ENCODE results near the gene ZSWIM1. TPM values are rescaled to one million over a fixed set of nuclear protein-coding genes. Genes with fewer than 3 reads are reported as not detected.
A peak's percentile ranks its signal among the peaks of the same experiment; 100 is the strongest.

The ZSWIM1 gene
- total RNA-seq, 2 donors from 2014 or later: 9.8 to 13.8 TPM

DNA sequence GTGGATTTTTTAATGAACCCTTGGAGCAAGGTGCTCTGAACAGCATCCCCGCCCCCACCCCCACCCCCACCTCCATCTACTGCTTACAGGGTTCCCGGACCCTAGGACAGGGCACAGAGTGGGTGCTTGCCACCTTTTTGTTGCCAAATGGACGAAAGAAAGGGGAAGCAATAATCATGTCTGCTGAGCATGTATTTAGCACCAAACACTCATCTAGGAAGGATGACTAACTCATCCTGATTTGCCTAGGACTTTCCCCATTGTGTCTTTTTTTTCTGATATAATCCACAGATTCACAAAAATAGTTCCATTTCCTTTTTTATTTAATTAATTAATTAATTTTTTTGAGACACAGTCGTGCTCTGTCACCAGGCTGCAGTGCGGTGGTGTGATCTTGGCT lies 32.1 kb downstream of the ZSWIM1 start:
- no peak for DNase-seq (ENCODE audit: low spot score)
- Histone ChIP-seq H3K27me3 (no peaks in the 10 kb centered on the region), H3K4me1 (peaks cover 0 to 33% of the 10 kb centered on the region in 2 donors), H3K27ac (peak overlapping the region; percentile 25 to 82), H3K36me3 (no peaks in the 10 kb centered on the region), H3K9me3 (no peaks in the 10 kb centered on the region), H3K4me3 (no peak overlapping the region)
- TF ChIP-seq, protein P1, sequence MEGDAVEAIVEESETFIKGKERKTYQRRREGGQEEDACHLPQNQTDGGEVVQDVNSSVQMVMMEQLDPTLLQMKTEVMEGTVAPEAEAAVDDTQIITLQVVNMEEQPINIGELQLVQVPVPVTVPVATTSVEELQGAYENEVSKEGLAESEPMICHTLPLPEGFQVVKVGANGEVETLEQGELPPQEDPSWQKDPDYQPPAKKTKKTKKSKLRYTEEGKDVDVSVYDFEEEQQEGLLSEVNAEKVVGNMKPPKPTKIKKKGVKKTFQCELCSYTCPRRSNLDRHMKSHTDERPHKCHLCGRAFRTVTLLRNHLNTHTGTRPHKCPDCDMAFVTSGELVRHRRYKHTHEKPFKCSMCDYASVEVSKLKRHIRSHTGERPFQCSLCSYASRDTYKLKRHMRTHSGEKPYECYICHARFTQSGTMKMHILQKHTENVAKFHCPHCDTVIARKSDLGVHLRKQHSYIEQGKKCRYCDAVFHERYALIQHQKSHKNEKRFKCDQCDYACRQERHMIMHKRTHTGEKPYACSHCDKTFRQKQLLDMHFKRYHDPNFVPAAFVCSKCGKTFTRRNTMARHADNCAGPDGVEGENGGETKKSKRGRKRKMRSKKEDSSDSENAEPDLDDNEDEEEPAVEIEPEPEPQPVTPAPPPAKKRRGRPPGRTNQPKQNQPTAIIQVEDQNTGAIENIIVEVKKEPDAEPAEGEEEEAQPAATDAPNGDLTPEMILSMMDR (IDR thresholded peaks at IDR 0.05): no peak

DNA sequence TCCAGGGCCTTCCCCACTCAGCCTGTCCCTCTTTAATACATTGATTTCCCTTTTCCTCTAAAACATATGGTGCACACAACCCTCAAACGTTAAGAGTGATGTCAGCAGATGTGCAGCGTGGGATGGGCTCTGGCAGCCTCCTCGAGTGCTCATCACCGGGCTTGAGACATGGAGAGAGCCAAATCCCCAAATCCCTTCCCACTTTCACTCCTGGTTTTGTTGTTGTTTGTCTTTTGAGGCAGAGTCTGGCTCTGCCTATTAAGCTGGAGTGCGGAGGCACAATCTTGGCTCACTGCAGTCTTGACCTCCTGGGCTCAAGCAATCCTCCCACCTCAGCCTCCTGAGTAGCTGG lies 36.7 kb downstream of the ZSWIM1 start:
- Histone ChIP-seq H3K4me1 (peaks cover 0 to 49% of the 10 kb centered on the region in 2 donors), H3K9me3 (no peaks in the 10 kb centered on the region), H3K36me3 (no peaks in the 10 kb centered on the region), H3K27ac (peak overlapping the region; percentile 73), H3K27me3 (no peaks in the 10 kb centered on the region), H3K4me3 (no peak overlapping the region)
- no peak for DNase-seq (ENCODE audit: low spot score)
- TF ChIP-seq, protein P1 (IDR thresholded peaks at IDR 0.05): no peak

DNA sequence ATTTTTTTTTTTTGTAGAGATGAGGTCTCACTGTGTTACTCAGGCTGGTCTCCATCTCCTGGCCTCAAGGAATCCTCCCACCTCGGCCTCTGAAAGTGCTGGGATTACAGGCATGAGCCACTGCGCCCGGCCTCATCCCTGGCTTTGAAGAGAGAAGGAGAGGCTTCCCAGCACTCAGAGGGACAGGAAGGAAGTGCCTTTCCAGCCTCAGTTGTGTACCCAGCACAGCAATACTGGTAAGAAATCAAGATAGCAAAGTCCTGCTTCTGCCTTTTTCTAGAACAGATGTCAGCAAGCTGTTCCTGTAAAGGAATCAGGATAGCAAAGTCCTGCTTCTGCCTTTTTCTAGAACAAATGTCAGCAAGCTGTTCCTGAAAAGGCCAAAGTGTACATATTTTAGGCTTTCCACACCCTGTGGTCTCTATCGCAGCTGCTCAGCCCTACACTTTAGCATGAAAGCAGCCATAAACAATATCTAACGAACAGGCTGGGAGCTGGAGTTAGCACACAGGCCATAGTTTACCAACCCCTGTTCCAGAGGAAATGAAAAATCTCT lies 37.2 kb downstream of the ZSWIM1 start:
- TF ChIP-seq, protein P1 (IDR thresholded peaks at IDR 0.05): no peak
- H3K27ac ChIP-seq: peak overlapping the region; percentile 73
- no peaks in the 10 kb centered on the region for H3K36me3 ChIP-seq
- no peaks in the 10 kb centered on the region for H3K27me3 ChIP-seq
- peaks cover 0 to 46% of the 10 kb centered on the region in 2 donors for H3K4me1 ChIP-seq
- DNase-seq (ENCODE audit: low spot score): no peak
- no peaks in the 10 kb centered on the region for H3K9me3 ChIP-seq
- no peak overlapping the region for H3K4me3 ChIP-seq

DNA sequence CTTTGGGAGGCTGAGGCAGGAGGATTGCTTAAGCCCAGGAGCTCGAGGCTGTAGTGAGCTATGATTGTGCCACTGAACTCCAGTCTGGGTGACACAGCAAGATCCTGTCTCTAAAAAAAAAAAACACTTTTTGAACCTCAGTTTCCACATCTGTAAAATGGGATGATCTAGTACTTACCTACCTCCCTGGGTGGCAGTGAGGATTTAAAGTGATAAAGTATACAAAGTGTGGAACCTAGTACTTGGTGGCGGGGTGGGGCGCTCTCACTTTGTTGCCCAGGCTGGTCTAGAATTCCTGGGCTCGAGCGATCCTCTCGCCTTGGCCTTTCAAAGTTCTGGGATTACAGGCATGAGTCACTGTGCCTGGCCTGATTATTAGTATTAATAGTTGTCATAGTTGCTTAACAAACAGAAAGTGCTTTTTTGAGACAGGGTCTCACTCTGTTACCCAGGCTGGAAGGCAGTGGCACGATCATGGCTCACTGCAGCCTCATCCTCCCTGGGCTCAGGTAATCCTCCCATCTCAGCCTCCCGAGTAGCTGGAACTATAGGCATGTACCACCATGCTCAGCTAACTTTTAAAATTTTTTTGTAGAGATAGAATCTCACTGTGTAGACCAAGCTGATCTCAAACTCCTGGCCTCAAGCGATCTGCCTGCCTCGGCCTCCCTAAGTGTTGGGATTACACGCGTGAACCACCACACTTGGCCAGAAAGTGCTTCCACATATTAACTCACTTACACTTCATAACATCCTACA lies 37.9 kb downstream of the ZSWIM1 start:
- Histone ChIP-seq H3K9me3 (no peaks in the 10 kb centered on the region), H3K4me3 (no peak overlapping the region), H3K36me3 (no peaks in the 10 kb centered on the region), H3K27me3 (no peaks in the 10 kb centered on the region), H3K27ac (peak overlapping the region; percentile 73), H3K4me1 (peaks cover 0 to 51% of the 10 kb centered on the region in 2 donors)
- DNase-seq (ENCODE audit: low spot score): no peak
- TF ChIP-seq, protein P1 (IDR thresholded peaks at IDR 0.05): no peak

DNA sequence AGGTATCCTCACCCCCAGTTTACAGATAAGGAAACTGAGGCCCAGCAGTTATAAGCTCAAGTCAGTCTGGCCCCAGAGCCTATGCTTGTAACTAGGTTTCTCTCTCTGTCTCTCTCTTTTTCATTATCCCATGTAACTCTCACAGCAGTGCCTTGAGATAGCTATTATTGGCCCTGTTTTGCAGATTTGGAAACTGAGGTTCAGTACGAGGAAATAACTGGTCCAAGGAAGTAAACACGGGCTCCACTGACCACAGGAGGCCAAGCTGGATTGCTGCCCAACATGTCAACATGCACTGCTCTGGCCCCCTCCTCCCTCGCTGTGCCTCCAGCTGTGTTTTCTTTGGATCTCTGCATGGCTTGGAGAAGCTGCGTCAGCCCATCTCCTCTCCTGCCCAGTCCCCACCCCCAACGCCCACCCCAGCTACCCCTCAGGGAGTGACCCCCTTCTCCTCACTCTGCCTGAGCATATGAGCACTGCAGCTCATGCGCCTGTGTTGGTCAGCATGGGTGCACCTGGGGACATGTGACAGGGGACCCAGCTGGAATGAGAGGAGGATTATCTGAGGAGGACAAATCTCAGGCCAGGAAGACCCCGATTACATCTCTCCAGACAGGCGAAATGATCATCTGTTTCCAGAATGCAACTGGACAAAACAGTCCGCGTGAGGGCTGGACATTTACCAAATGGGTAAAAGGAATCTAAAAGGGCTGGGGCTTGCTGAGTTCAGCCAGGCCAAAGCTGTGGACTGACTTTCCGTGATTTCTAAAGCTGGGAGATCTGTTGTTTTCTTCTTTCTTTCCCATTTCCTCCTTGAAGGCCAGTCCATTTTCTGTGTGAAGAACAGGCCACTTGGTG lies 38.7 kb downstream of the ZSWIM1 start:
- Histone ChIP-seq H3K9me3 (no peaks in the 10 kb centered on the region), H3K36me3 (no peaks in the 10 kb centered on the region), H3K4me1 (peaks cover 0 to 59% of the 10 kb centered on the region in 2 donors), H3K27ac (peak overlapping the region; percentile 73), H3K4me3 (no peak overlapping the region), H3K27me3 (no peaks in the 10 kb centered on the region)
- TF ChIP-seq, protein P1 (IDR thresholded peaks at IDR 0.05): no peak
- peak; percentile 85 for DNase-seq (ENCODE audit: low spot score)
